Uterus (tissue), 2 donors: ENCODE measurements around the gene DEFB118.

Experiments
- CTCF ChIP-seq, 4 experiments: fragments of 200-600 bp in 2 of 4; fragments of 450-650 bp in 2 of 4; sonication (generic) in 2 of 4; IDR thresholded peaks; one replicate each; pipeline ENCODE4 v1.5.1; 2016 to 2019; ENCODE audit warnings: antibody characterized with exemption in 4 of 4, mild to moderate bottlenecking in 2 of 4, moderate library complexity in 1 of 4
- POLR2A ChIP-seq, 2 donors: fragments of 450-650 bp; IDR thresholded peaks; one replicate each; pipeline ENCODE4 v1.6.1; 2016; ENCODE audit warnings: antibody characterized with exemption in 2 of 2, mild to moderate bottlenecking in 1 of 2, moderate library complexity in 1 of 2

- TF ChIP-seq CTCF (IDR thresholded peaks at IDR 0.05) (no peak), POLR2A (IDR thresholded peaks at IDR 0.05) (no peak)
Measured at GRCh38 chr20:31394900-31395299, 26.5 kb downstream of the DEFB118 start.
